Tracheal epithelial cell (primary cell): Measurements from ENCODE around the gene LYRM1. TPM values are rescaled to one million over a fixed set of nuclear protein-coding genes. Genes with fewer than 3 reads are reported as not detected.

Source experiments
- total RNA-seq: library from RNA; depleted of rRNA; stranded (reverse); fragments of >200 nt; gene quantifications from 2 replicates; pipeline ENCODE4 v1.2.1, GENCODE V29; 2014

Gene LYRM1, protein sequence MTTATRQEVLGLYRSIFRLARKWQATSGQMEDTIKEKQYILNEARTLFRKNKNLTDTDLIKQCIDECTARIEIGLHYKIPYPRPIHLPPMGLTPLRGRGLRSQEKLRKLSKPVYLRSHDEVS
- 37.8 and 58.6 TPM in 2 replicates for total RNA-seq

DNA sequence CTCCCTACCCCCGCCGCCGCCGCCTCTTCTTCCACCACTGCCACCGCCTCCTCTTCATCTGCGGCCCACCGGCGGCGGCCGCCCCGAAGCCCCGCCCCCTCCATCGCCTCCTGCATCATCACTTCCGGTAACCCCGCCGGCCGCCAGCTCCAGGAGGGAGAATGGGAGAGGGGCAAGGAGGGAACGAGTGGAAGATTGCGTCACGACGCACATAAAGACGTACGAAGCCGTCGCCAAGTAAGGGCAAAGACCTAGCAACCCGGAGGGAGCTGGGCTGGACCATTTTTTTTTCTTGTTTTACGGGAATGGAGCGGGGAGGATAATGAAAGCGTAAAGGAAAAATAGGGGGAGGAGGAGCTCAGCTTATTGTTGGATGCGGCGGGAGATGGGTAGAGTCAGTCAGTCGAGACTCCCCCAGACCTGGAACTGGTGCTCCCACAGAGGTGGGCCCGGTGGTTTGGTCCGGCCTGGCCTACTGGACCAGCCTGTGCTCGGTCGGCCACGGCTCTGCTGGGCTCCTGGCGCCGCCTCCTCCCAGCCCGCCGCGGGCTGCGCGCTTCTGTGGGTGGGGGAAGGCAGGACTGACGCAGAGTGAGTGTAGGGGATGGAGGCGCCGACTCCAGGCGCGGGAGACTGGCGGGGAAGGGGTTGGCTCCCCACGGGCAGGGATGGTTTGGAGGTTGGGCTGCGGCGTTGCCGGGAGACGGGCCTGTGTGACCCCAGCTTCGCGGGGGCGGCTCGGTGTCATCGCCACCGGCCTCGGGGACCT is at the start of gene LYRM1, which contains the start of gene DCUN1D3:
Gene LYRM1, plus strand, starts transcription at position 473 of the 769 bp plus-strand sequence. CDS start 14,785 bp downstream, outside the sequence.
Gene DCUN1D3, minus strand, starts transcription at position 60 of the 769 bp plus-strand sequence. CDS start 37,820 bp downstream, outside the sequence.

Other genes with a start within 250 kb of the LYRM1 start
- gene ACSM1, start 203.1 kb upstream of the LYRM1 start, total RNA-seq = 0.48 and 0.64 TPM in 2 replicates
- 96.1 and 96.9 TPM in 2 replicates for gene THUMPD1, start 159.0 kb upstream of the LYRM1 start, total RNA-seq
- gene ACSM3, start 136.8 kb upstream of the LYRM1 start, total RNA-seq = 2.3 and 2.4 TPM in 2 replicates
- gene ERI2, start 94.3 kb upstream of the LYRM1 start, total RNA-seq = 27.1 and 88.0 TPM in 2 replicates
- 2.7 and 4.0 TPM in 2 replicates for gene REXO5, start 94.2 kb upstream of the LYRM1 start, total RNA-seq
- 8.7 and 18.3 TPM in 2 replicates for gene DCUN1D3, start 413 bp upstream of the LYRM1 start, total RNA-seq